ENCODE results near the gene EVC. TPM values are rescaled to one million over a fixed set of nuclear protein-coding genes. Genes with fewer than 3 reads are reported as not detected.
A peak's percentile ranks its signal among the peaks of the same experiment; 100 is the strongest.
"Not testable (repeated sequence)": the region's sequence is repeated elsewhere in the genome, so short reads cannot be mapped to it uniquely, and the experiment has no call there.

Gene EVC
- total RNA-seq, 2 donors from 2014 or later = 18.4 to 30.0 TPM

DNA sequence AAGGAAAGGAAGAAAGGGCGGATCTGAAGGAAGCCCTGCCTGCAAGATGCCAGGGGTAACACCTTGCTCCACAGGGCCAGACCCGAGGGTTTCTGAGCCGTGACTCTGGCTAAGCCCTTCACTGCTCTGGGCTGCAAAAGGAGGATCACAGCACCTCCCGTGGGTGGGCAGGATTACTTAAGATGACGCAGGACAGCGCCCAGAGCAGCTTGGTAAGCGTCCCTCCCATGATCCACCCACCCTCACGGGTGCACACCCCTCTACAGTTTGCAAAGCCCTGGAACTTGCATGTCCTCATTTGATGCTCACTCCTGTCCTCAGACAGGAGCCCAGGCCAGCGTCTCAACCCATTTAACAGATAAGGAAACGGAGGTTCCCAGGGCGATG is 117.0 kb downstream of the EVC start:
- ATAC-seq = no peak
- intact Hi-C loops (cut with DNase I) = no loop called here

DNA sequence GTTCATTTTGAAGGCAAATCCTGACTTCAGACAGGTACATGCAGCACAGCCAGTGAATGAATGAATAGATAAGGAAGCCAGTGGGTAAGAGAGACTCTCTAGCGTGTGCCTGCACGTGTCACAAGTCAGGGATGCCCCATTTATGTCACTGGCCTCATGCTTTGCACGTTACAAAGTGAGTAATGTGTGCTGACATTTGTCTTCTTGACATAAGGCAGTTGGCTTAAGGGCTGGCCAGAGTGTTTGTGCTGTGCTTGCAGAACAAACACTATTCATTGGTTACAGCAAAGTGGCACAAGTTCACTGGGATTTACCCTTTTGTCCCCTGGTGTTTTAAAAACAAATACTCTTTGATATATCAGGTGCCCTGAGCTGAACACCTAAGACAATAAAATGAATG is 125.9 kb downstream of the EVC start:
- H3K4me3 ChIP-seq = no peak overlapping the region
- no peaks in the 10 kb centered on the region for H3K36me3 ChIP-seq (replicated peaks in 1 of 2; ENCODE audit: insufficient read depth in 1 of 2, low read depth in 2 of 2)
- no peaks in the 10 kb centered on the region for H3K9me3 ChIP-seq
- no peak for TF ChIP-seq POLR2A (IDR thresholded peaks at IDR 0.05)
- TF ChIP-seq, protein P1, sequence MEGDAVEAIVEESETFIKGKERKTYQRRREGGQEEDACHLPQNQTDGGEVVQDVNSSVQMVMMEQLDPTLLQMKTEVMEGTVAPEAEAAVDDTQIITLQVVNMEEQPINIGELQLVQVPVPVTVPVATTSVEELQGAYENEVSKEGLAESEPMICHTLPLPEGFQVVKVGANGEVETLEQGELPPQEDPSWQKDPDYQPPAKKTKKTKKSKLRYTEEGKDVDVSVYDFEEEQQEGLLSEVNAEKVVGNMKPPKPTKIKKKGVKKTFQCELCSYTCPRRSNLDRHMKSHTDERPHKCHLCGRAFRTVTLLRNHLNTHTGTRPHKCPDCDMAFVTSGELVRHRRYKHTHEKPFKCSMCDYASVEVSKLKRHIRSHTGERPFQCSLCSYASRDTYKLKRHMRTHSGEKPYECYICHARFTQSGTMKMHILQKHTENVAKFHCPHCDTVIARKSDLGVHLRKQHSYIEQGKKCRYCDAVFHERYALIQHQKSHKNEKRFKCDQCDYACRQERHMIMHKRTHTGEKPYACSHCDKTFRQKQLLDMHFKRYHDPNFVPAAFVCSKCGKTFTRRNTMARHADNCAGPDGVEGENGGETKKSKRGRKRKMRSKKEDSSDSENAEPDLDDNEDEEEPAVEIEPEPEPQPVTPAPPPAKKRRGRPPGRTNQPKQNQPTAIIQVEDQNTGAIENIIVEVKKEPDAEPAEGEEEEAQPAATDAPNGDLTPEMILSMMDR (IDR thresholded peaks at IDR 0.05) = no peak
- 13 to 14% methylated on average over 3 of the region's 3 CpGs for WGBS, 2 donors
- no peaks in the 10 kb centered on the region for H3K27me3 ChIP-seq
- no peak overlapping the region for H3K27ac ChIP-seq
- no peak for ATAC-seq
- DNase-seq = peak in 2 of 4 donors; percentile 22 to 45
- intact Hi-C loops (cut with DNase I) = no loop called here
- no peaks in the 10 kb centered on the region for H3K4me1 ChIP-seq

More for the DNA sequence above, 117.0 kb downstream of the EVC start:
- whole genome bisulfite sequencing, 2 donors = 83 to 86% methylated on average over 11 of the region's 11 CpGs
- no peak for TF ChIP-seq POLR2A (IDR thresholded peaks at IDR 0.05)
- TF ChIP-seq, protein P1 (IDR thresholded peaks at IDR 0.05) = no peak
- H3K4me3 ChIP-seq = no peak overlapping the region
- H3K27me3 ChIP-seq = no peaks in the 10 kb centered on the region
- H3K4me1 ChIP-seq = no peaks in the 10 kb centered on the region
- peaks cover 0 to 1% of the 10 kb centered on the region in 2 donors for H3K36me3 ChIP-seq (replicated peaks in 1 of 2; ENCODE audit: insufficient read depth in 1 of 2, low read depth in 2 of 2)
- H3K9me3 ChIP-seq = no peaks in the 10 kb centered on the region
- DNase-seq = no peak
- H3K27ac ChIP-seq = no peak overlapping the region

DNA sequence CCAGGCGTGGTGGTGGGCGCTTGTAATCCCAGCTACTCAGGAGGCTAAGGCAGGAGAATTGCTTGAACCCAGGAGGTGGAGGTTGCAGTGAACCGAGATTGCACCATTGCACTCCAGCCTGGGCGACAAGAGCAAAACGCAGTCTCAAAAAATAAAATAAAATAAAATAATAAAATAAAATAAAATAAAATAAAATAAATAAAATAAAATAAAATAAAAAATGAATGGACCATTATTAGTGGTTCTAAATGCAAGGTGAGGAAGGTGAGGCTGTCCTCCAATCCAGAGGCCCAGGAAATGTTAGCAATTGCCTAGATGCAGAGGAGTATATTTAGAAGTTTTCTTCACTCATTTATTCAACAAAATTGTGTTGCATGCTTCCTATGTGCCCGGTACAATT is 126.5 kb downstream of the EVC start:
- H3K27ac ChIP-seq; H3K4me3 ChIP-seq; DNase-seq; H3K27me3 ChIP-seq; H3K36me3 ChIP-seq (replicated peaks in 1 of 2; ENCODE audit: insufficient read depth in 1 of 2, low read depth in 2 of 2); H3K9me3 ChIP-seq; H3K4me1 ChIP-seq; ATAC-seq; intact Hi-C loops (cut with DNase I): not testable (repeated sequence)
- WGBS, 2 donors = 79 to 89% methylated on average over 6 of the region's 6 CpGs

DNA sequence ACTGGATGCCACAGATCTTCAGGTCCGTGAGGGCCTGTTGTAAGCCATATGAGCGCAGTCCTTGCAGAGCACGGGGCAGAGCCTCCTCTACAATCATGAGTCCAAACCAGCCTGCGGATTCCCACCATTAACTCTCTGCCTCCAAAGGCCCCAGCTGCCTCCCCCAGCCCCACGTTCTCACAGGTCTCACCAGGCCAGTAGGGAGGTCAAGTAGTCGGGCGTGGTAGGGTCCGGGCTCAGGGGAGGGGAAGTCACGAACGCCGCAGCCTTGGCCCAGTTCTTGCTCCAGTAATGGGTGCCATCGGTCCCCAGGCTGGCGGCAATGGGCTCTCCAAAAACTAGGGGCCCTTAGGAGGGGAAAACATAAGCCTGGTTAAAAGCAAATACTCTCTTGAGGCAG is 128.3 kb downstream of the EVC start:
- DNase-seq = no peak
- Histone ChIP-seq H3K27me3 (no peaks in the 10 kb centered on the region), H3K4me1 (no peaks in the 10 kb centered on the region), H3K9me3 (no peaks in the 10 kb centered on the region), H3K4me3 (no peak overlapping the region), H3K27ac (no peak overlapping the region), H3K36me3 (replicated peaks in 1 of 2; ENCODE audit: insufficient read depth in 1 of 2, low read depth in 2 of 2) (no peaks in the 10 kb centered on the region)
- no peak for ATAC-seq
- intact Hi-C loops (cut with DNase I) = no loop called here
- no peak for TF ChIP-seq POLR2A (IDR thresholded peaks at IDR 0.05)
- TF ChIP-seq, protein P1 (IDR thresholded peaks at IDR 0.05) = no peak
- WGBS, 2 donors = 82 to 85% methylated on average over 9 to 13 of the region's 13 CpGs

DNA sequence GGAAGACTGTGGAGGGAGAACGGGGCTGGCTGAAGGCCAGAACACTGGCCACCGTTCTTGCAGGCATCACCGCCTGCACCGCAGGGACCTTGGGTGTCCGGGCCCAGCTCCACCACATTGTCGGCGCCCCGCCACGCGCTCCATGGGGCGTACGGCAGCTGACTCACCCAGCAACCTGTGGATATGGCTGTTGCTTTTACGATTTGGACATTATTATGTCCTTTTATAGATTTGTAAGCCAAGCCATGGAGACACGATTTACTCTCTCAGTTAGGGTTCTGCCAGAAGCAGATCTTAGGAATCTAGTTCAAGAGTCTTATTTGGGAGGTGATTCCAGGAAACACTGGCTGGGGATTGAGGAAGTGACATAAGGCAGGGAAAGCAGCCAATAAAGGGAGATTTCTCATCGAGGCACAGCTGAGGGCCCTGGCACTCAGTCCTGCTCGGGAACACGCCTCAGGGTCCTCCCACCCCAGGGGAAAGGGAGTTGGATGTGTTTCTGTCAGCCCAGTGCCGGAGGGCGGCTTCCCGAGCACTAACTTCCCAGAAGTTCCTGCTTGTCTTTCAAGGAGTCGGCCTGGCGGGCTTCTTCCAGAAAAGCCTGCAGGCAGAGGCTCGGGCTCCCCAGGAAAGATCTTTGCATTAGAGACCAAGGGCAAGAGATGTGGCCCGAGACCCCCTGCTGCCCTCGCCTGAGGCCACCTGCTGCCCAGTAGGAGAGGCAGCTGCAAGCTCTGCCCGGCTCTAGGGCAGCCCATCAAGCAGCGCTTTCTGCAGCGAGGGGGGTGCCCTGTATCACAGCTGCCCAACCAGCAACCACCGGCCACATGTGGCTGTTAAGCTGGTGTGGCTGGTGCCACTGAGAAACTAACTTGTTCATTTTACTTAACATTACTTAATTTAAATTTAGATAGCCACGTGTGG is 129.0 kb downstream of the EVC start:
- Histone ChIP-seq H3K27ac (no peak overlapping the region), H3K4me3 (no peak overlapping the region), H3K36me3 (replicated peaks in 1 of 2; ENCODE audit: insufficient read depth in 1 of 2, low read depth in 2 of 2) (no peaks in the 10 kb centered on the region), H3K4me1 (no peaks in the 10 kb centered on the region), H3K27me3 (no peaks in the 10 kb centered on the region), H3K9me3 (no peaks in the 10 kb centered on the region)
- intact Hi-C loops (cut with DNase I) = no loop called here
- ATAC-seq (peak; percentile 58), DNase-seq (peak in 2 of 4 donors; percentile 17 to 24)
- WGBS, 2 donors = 67 to 75% methylated on average over 19 to 29 of the region's 30 CpGs
- TF ChIP-seq POLR2A (IDR thresholded peaks at IDR 0.05) = no peak
- TF ChIP-seq, protein P1 (IDR thresholded peaks at IDR 0.05) = no peak
